ENCODE data around the gene AP1AR.
"Not testable (repeated sequence)": the region's sequence is repeated elsewhere in the genome, so short reads cannot be mapped to it uniquely, and the experiment has no call there.

The AP1AR gene

DNA sequence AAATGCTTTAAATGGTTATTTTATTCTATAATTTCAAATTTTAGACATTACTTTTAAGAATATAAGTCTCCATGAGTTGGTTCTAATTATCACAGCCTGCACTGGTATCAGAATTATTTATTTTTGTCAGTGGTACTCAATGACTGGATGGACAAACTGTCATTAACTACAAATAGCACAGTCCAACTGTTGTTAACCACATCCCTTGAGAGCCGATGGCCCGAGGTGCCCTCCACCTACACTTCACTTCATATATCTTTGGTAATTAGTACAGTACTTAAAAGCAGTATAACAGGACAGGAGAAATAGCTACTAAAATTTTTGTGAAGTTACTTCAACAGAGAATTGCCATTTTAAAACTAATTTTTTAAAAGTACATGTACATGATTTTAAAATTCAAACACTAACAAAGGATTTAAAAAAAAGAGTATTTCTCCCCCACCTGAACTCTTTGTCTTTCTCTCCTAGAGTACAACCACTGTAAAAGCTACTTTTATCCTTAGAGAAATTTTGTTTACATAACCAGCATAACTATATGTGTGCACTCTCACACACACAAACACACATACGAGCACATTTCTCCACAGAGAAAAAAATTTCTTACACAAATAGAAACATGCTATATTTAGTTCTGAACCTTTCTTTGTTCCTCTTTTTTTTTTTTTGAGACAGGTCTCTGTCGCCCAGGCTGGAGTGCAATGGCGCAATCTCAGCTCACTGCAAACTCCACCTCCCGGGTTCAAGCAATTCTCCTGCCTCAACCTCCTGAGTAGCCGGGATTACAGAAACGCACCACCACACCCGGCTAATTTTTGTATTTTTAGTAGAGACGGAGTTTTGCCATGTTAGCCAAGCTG is 47.7 kb downstream of the AP1AR start:
- no peak for DNase-seq

DNA sequence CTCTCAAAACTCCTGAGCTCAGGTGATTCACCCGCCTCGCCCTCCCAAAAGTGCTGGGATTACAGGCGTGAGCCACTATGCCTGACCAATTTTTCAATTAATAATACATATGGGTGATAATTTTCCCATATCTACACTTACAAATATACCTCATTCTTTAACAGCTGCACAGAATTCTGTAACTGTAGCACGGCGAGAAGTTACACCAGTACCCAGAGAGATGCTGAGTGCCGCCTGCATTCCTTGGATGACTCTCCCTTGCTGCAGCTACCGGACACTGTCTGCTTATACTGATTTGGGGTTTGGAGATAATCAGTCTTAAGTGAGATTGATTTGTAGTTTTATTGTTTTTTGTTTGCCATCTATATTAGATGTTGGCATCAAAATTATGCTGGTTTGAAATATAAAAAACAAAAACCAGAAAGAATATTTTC is 48.3 kb downstream of the AP1AR start:
- no peak for DNase-seq

DNA sequence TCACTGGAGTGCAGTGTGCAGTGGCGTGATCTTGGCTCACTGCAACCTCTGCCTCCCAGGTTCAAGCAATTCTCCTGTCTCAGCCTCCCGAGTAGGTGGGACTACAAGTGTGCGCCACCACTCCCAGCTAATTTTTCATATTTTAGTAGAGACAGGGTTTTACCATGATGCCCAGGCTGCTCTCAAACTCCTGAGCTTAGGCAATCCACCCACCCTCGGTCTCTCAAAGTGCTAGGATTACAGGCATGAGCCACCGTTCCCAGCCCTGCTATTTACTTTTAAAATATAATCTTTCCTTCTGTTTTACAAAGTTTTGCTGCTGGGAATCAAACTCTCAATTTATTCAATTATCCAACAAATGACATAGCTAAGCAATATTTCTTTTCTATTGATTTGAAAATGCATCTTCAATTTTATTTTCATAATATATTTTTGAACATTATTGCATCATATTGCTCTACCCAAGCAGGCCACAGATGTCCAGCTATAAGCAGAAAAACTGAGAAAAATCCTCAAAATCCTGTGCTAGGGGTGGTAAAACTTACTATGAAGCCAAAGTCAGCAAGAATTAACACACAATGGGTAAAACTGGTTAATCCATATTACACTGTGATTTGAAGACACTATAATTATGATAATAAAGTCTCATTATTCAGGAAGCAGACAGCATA is 48.9 kb downstream of the AP1AR start:
- DNase-seq = no peak

DNA sequence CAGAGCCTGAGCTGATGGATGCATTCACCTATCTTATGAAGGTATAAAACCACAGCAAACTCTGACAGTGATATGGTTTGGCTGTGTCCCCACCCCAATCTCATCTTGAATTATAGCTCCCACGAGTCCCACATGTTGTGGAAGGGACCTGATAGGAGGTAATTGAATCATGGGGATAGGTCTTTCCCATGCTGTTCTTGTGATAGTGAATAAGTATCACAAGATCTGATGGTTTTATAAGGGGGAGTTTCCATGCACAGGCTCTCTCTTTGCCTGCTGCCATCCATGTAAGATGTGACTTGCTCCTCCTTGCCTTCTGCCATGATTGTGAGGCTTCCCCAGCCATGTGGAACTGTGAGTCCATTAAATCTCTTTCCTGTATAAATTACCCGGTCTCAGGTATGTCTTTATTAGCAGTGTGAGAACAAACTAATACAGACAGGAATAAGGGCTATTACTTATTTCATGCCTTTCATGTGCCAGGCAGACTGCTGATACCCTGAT is 50.4 kb downstream of the AP1AR start:
- not testable (repeated sequence) for DNase-seq

DNA sequence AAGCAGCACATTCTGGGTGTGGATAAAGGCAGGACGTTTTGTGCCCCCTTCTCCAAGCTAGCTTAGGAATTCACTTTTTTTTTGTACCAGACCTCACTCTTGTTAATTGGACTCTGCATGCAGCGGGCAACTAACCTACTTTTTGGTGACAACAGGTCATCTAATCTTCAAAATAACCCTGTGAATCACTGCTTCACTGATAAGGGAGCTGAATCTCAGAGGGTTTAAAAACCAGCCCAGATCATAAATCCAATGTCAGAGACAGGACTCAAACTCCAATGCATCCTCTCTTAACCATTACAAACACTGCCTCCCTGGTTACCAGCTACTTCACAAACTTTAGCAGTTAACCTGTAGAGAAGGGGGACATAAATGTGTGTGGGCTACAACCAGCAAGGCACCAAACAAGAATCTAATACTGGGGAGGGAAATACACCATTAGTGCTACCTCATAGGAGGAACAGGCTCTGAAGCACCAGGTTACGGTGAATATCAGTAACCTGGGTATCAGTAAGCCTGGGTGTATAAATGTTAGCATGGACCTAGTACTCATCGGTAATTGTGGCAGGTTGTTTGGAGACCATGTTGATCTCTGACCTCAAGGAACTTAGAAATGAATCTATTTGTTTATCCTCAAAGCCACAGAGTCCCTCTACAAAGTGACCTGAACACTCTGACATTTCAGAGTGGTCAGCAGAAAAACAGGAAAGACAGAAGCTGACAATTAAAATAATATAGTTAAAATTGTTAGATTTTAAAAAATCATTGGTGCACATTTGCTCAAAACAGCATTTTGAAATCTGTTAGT is 51.5 kb downstream of the AP1AR start:
- no peak for DNase-seq

DNA sequence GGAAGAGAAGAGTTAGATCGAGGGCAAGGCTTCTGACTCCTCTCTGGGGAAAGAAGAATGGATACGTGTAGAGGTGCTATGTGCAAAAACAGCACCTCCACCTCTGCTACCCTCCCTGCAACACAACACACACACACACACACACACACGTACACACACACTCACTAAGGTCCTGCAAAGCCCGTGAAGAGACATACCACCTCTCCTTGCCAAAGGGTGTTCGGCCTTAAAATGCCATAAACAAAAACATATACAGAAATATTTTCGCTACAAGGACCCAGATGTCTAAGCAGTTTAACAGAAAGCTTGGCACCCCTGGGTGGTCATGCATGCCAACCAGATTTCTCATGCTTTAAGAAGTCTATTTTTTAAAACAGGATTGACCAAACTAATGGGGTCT is 52.6 kb downstream of the AP1AR start:
- no peak for DNase-seq

DNA sequence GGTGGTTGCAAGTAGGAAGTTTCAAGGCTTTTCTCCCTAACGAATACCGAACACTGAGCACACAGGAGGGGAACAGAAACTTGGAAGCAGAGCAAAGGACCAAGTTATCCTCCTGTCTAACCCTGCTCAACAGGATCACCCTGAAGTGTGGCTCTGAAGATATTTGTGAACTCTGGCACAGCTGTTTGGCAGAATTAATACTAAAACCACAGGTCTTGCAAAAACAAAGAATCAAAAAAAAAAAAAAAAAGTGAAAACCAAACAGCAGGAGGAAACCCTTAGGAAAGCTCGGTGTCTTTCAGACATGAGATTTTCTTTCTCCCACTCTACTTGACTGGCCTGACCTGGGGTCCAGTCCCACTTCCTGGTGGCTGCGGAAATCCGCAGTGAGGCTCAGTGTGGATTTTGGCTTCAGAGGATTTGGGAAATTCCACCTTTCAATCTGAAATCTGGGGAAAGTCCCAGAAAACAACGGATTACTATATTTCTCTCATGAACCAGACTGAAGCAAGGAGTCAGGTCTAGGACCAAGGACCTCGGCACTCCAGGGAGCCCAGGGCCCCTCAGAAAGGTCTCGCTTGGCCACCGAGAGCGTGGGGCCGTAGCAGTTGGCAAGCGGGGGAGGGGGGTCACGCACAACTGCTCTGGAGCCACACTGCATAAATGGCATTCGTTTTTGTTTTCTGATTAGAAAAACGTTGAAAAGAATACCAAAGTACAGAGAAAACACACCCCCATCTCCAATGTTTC is 53.2 kb downstream of the AP1AR start:
- DNase-seq = no peak

DNA sequence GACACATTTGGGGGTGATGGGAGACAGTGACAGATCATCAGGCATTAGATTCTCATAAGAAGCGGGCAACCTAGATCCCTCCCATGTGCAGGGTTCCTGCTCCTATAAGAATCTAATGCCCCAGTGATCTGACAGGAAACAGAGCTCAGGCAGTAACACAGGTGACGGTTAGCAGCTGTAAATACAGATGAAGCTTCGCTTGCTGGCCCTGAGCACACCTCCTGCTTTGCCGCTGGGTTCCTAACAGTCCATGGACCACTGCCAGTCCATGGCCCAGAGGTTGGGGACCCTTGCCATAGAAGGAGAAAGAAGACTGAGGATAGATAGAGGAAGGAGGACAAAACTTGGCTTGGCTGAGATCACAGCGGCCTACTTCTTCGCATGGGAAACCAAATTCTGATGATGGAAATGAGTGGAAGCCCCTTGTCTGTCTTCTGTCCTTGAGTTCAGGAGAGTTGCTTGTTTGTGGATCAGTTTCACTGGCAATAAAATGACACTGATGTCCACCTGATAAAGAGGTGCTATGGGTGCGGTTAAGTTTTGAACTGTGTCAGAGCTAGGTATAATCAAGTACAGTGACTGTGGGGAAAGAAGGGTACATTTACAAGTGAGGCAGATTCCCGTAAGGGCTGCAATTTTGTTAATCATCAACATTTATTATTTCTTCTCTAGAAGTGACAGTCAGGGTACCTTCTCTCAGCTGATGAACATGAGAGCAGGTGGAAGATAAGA is 55.8 kb downstream of the AP1AR start:
- no peak for DNase-seq

DNA sequence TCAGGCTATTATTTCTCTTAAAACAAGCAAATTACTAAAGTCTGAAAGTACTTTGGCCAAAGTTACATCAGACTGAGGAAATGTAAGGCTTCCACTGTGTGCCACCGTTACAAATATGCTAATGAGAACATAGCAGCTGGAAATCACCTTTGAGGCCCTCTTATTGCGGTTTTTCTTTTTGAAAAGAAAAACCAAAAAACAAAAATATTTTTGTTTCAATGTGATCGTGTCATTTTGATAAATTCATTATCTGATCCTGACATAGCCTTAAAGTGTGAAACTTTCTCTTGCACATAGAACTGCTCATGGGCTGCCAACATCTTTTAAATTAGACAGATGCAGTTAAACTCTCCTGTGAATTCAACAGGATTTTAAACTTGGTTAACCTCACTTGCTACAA is 56.9 kb downstream of the AP1AR start:
- no peak for DNase-seq

DNA sequence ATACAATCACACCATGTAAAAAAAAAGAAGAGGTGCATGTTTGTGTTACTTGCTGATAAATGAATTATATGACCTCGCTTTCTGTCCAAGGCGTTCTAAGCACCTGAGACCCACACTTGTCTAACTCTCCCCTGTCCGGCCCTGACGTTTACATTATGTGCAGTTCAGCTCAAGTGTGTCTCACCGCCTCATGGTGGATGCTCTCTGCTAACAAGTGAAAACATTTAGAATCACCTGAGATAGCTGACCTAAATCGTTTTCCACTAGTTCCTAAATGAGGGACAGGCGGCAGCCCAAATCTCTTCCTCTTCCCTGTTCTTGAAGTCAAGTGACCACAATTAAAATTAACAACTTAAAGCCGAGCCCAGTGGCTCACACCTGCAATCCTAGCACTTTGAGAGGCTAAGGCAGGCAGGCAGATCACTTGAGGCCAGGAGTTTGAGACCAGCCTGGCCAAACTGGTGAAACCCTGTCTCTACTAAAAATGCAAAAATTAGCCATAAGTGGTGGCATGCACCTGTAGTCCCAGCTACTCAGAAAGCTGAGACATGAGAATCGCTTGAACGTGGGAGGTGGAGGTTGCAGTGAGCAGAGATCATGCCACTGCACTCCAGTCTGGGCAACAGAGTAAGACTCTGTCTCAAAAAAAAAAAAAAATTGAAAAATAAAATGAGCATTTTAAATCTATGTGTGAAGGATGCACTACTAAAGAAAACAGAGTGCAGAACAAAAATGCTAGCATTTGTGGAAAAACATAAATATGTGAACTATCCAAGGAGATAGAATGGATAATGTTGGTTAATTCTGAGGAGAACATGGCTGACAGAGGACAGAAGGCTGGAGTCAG is 58.0 kb downstream of the AP1AR start:
- DNase-seq = no peak

DNA sequence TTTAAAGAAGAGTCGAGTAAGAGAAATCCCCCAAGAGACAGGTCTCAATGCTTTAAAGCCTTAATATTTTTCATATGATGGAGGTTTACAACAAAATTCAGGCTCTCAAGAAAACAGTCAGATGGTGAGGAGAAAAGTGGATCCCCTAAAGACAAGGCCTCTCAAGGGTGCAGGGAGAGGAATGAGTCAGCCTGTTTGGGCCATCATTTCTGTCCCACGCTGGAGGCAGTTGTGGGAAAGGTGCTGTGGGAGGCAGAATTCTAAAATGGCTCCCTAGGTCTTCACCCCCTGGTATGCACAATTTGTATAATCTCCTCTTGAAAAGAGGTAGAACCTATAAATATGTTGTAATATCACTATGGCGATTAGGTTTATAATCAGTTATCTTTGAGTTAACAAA is 58.8 kb downstream of the AP1AR start:
- no peak for DNase-seq

DNA sequence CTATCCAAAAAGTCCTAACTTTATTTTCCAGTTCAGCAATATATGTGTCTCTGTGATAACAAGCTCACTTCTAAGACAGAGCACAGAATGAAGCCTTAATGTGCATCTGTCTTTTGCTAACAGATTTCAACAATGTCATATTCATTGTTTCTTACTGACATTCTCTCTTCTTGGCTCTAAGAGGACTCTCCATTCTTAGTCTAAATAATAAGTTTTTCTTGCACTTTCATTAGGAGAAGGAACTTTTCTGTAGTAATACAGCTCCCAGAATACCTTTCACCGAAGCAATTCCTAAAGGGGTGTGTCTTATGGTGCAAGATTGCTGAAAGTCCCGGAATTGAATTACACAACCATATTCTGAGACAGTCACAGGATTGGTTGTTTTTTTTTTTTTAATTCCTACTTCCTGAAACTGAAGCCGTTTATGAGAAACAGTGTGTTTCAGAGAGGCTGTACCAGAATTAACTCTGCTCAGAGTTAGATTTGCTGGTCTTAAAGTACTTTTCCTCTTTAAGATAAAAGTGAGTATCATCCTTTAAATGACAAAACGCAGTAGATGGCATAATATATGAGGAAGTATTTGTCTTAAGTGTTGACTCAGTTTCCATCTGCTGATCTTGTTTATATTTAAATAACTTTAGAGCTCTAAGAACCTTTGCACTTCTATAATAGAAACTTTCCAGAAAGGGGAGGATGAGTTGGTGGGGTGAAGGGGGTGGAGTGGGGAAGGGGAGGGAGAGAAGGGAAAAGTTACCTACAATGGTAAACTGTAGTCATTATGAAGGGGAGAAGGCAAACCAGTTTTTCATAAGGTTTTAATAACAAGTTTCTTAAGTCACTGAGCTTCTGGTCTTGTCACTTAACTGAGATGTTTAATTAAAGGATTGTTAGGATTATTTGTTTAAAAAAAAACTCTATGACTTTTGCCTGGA is 65.6 kb downstream of the AP1AR start, which contains the start of gene ALPK1:
Gene ALPK1, plus strand, starts transcription at position 421 of the 932 bp plus-strand sequence.
- DNase-seq = peak; percentile 80

DNA sequence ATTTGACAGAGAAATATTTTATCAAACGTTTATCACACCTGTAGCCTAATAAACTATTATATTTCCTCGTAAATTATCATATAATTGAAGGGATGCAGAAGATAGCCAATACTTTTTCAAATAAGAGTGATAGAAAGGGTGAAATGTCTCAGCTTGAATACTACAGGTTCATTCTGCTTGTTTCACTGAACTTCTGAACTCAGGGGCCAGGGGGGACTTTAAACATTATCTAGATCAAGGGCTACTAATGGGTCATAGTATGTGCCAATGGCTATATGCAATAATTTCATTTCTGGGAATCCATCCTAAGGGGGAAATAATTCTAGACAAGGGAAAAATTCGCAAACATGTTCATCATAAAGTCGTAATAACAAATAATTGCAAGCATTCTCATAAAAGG is 68.1 kb downstream of the AP1AR start:
- no peak for DNase-seq

DNA sequence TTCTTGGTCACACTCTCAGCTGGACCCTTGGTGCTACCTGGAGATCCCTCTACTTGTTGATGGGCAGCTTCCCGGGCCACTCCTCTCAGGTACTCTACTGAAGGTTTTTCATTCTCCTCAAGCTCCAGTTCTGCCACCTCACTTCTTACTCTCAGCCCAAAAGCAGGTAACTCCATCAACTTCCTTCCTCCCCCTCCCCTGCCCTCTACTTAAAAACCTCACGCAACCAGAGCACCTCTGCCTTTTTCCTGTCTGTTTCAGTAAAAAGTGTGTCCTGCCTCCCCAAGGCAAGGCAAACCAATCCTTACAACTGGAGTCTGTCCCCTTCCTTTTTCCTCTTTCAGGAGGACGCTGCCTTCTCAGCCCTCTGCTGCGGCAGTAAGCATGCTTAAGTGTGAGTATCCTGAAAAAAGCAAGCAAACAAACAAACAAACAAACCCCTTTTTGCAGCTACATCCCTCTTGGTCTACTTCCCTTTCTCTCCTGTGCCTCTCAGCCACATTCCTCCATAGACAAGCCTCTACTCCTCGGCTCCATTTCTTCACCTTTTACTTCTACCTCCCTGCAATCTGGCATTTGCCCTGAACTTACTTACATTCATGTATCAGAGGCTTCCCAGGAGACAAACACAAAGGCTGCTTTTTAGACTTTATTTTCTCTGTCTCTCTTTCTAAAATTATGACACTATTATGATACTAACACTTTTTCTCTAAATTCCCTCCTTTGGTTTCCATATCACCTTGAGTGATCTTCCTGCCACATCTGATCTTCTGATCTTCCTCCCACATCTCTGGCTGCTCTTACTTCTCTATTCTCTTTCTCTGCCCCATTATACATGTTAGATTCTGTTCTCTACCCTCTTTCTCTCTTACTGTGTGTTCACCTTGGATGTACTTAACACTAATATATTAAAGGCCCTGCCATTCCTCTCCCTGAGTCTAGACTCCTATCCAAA is 71.0 kb downstream of the AP1AR start:
- DNase-seq = no peak

DNA sequence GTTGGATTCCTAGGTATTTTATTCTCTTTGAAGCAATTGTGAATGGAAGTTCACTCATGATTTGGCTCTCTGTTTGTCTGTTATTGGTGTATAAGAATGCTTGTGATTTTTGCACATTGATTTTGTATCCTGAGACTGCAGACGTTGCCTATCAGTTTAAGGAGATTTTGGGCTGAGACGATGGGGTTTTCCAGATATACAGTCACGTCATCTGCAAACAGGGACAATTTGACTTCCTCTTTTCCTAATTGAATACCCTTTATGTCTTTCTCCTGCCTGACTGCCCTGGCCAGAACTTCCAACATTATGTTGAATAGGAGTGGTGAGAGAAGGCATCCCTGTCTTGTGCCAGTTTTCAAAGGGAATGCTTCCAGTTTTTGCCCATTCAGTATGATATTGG is 73.9 kb downstream of the AP1AR start:
- DNase-seq = not testable (repeated sequence)

DNA sequence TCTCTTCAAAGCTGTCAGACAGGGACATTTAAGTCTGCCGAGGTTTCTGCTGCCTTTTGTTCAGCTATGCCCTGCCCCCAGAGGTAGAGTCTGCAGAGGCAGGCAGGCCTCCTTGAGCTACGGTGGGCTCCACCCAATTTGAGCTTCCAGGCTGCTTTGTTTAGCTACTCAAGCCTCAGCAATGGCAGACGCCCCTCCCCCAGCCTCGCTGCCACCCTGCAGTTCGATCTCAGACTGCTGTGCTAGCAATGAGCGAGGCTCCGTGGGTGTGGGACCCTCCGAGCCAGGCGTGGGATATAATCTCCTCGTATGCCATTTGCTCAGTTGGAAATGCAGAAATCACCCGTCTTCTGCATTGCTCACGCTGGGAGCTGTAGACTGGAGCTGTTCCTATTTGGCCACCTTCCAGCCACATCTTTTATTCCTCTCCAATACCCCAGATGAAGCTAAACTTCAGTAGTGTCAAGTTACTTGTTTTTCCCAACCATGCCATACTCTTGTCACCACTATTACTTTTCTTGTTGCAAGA is 77.7 kb downstream of the AP1AR start:
- not testable (repeated sequence) for DNase-seq

DNA sequence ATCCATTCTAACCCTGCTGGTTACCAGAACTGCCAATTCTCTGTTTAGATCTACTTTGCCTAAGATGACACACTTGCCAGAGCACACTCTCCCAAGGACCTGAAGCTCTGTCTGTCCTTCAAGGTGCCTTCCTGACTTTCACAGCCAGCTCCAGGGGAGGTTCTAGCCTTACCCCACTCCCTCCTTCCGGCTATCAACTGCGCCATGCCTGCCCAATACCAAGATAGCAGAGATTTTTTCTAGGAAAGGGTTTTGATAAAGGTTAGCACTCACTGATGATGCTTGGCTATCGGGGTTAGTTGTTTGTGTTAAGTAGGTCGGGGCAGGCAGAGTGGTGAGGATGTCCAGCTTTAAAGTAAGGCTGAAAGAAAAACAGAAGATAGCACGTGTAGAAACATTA is 79.9 kb downstream of the AP1AR start:
- DNase-seq = no peak

DNA sequence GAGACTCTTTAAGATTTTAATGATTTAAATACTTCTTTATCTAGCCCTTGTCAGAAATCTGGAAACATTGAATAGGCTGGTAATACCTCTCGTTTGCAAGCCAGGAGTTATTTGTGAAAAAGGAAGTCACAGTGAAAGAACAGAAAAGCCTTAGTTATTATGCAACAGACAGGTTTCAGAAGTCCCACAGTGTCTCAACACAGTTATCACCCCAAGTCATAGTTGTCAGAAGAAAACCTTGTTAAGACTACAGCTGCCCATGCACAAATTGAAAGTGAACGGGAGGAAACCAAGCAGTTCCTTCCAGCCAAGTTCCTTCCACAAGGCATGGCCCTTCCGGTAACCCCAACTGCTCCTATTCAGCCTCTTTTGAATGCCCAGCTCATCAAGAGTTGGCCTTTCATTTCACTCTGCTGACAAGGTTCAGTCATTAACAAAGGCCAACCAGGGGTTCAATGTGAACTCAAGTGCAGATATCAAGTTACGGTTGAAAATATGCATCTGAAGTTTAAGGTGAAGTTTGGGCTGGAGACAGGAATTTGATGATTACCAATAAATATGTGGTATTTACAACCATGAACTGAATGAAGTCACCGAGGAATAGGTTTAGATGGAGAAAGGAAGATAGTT is 81.1 kb downstream of the AP1AR start:
- DNase-seq = no peak
